Activated T-helper 17 cell treated with anti-CD3 and anti-CD28 coated beads, Interleukin-2, amount 50 U/mL, for 72 hours (primary cell): ENCODE data around the gene ZMYND15. TPM values are rescaled to one million over a fixed set of nuclear protein-coding genes. Genes with fewer than 3 reads are reported as not detected.
A peak's percentile ranks its signal among the peaks of the same experiment; 100 is the strongest.

Experiments used
- ATAC-seq: fragments of 150-1000 bp; cut with Tn5 transposase; replicated peaks from 2 replicates; pipeline ENCODE4 v1.10.0; 2021; ENCODE audit warnings: mild to moderate bottlenecking, moderate library complexity
- H3K27ac Mint-ChIP-seq: one replicate; pipeline ENCODE4 v1.8.0; 2022; ENCODE audit warnings: mixed read lengths
- H3K27me3 Mint-ChIP-seq: one replicate; pipeline ENCODE4 v1.8.0; 2022; ENCODE audit warnings: mixed read lengths
- H3K36me3 Mint-ChIP-seq: one replicate; pipeline ENCODE4 v1.8.0; 2022; ENCODE audit warnings: low read depth, mild to moderate bottlenecking, mixed read lengths
- H3K4me1 Mint-ChIP-seq: one replicate; pipeline ENCODE4 v1.8.0; 2022; ENCODE audit warnings: mixed read lengths
- H3K4me3 Mint-ChIP-seq: one replicate; pipeline ENCODE4 v1.8.0; 2022; ENCODE audit warnings: mild to moderate bottlenecking, mixed read lengths
- H3K9me3 Mint-ChIP-seq: one replicate; pipeline ENCODE4 v1.8.0; 2022; ENCODE audit warnings: mixed read lengths
- total RNA-seq, 2 donors: library from RNA; stranded (reverse); gene quantifications; one replicate each; pipeline ENCODE4 v1.2.3, GENCODE V29; 2022

ZMYND15 gene
- total RNA-seq, 2 donors from 2014 or later: 0.42 TPM; not detected in 1

GRCh38 chr17:4721203-4722135 lies 18.2 kb upstream of the ZMYND15 start:
- ATAC-seq: peak; percentile 73
- Mint-ChIP-seq H3K4me1 (peaks cover 5% of the 10 kb centered on the region), H3K27me3 (no peaks in the 10 kb centered on the region), H3K36me3 (peaks cover 56% of the 10 kb centered on the region), H3K4me3 (no peak overlapping the region), H3K9me3 (no peaks in the 10 kb centered on the region), H3K27ac (peak overlapping the region; percentile 61)

GRCh38 chr17:4722678-4723240 lies 16.9 kb upstream of the ZMYND15 start:
- ATAC-seq: no peak
- no peaks in the 10 kb centered on the region for H3K9me3 Mint-ChIP-seq
- H3K27ac Mint-ChIP-seq: no peak overlapping the region
- no peak overlapping the region for H3K4me3 Mint-ChIP-seq
- H3K27me3 Mint-ChIP-seq: no peaks in the 10 kb centered on the region
- peaks cover 8% of the 10 kb centered on the region for H3K4me1 Mint-ChIP-seq
- peaks cover 43% of the 10 kb centered on the region for H3K36me3 Mint-ChIP-seq

- no peaks in the 10 kb centered on the region for H3K27me3 Mint-ChIP-seq
These were observed 15.0 kb upstream of the ZMYND15 start for GRCh38 chr17:4724650-4725049.

GRCh38 chr17:4725646-4726310 lies 13.9 kb upstream of the ZMYND15 start:
- Mint-ChIP-seq H3K27ac (peak overlapping the region; percentile 5), H3K36me3 (peaks cover 13% of the 10 kb centered on the region), H3K27me3 (no peaks in the 10 kb centered on the region), H3K4me1 (peaks cover 17% of the 10 kb centered on the region), H3K9me3 (no peaks in the 10 kb centered on the region), H3K4me3 (no peak overlapping the region)
- no peak for ATAC-seq

More at GRCh38 chr17:4724650-4725049, 15.0 kb upstream of the ZMYND15 start:
- peaks cover 12% of the 10 kb centered on the region for H3K4me1 Mint-ChIP-seq
- H3K36me3 Mint-ChIP-seq: peaks cover 24% of the 10 kb centered on the region
- no peak overlapping the region for H3K4me3 Mint-ChIP-seq
- H3K27ac Mint-ChIP-seq: no peak overlapping the region
- ATAC-seq: no peak
- H3K9me3 Mint-ChIP-seq: no peaks in the 10 kb centered on the region

GRCh38 chr17:4728124-4728523 lies 11.5 kb upstream of the ZMYND15 start:
- H3K36me3 Mint-ChIP-seq: peaks cover 13% of the 10 kb centered on the region
- ATAC-seq: peak; percentile 63
- H3K27me3 Mint-ChIP-seq: no peaks in the 10 kb centered on the region
- no peaks in the 10 kb centered on the region for H3K9me3 Mint-ChIP-seq
- peak overlapping the region; percentile 72 for H3K27ac Mint-ChIP-seq
- peak overlapping the region; percentile 61 for H3K4me3 Mint-ChIP-seq
- peaks cover 17% of the 10 kb centered on the region for H3K4me1 Mint-ChIP-seq

GRCh38 chr17:4733073-4733531 lies 6.5 kb upstream of the ZMYND15 start:
- no peak for ATAC-seq
- Mint-ChIP-seq H3K4me1 (peaks cover 15% of the 10 kb centered on the region), H3K27ac (peak overlapping the region; percentile 75), H3K9me3 (no peaks in the 10 kb centered on the region), H3K4me3 (peak overlapping the region; percentile 95), H3K36me3 (peaks cover 19% of the 10 kb centered on the region), H3K27me3 (no peaks in the 10 kb centered on the region)

- H3K36me3 Mint-ChIP-seq: peaks cover 19% of the 10 kb centered on the region
- H3K4me1 Mint-ChIP-seq: peaks cover 21% of the 10 kb centered on the region
- no peaks in the 10 kb centered on the region for H3K9me3 Mint-ChIP-seq
- no peak overlapping the region for H3K4me3 Mint-ChIP-seq
- H3K27me3 Mint-ChIP-seq: peaks cover under 1% of the 10 kb centered on the region
- no peak overlapping the region for H3K27ac Mint-ChIP-seq
- no peak for ATAC-seq
These were observed 4.7 kb upstream of the ZMYND15 start for GRCh38 chr17:4734857-4735475.

GRCh38 chr17:4735876-4736651 lies 3.6 kb upstream of the ZMYND15 start:
- Mint-ChIP-seq H3K36me3 (peaks cover 18% of the 10 kb centered on the region), H3K27me3 (peaks cover 8% of the 10 kb centered on the region), H3K9me3 (no peaks in the 10 kb centered on the region), H3K4me3 (no peak overlapping the region), H3K27ac (peak overlapping the region; percentile 3), H3K4me1 (peaks cover 22% of the 10 kb centered on the region)
- no peak for ATAC-seq

GRCh38 chr17:4738136-4739121 lies 1.2 kb upstream of the ZMYND15 start:
- peaks cover 22% of the 10 kb centered on the region for H3K4me1 Mint-ChIP-seq
- H3K27me3 Mint-ChIP-seq: peaks cover 10% of the 10 kb centered on the region
- ATAC-seq: peak; percentile 18
- H3K9me3 Mint-ChIP-seq: no peaks in the 10 kb centered on the region
- H3K27ac Mint-ChIP-seq: peak overlapping the region; percentile 68
- peaks cover 3% of the 10 kb centered on the region for H3K36me3 Mint-ChIP-seq
- peak overlapping the region; percentile 85 for H3K4me3 Mint-ChIP-seq

GRCh38 chr17:4740025-4740351 lies 355 bp downstream of the ZMYND15 start:
- peaks cover 18% of the 10 kb centered on the region for H3K4me1 Mint-ChIP-seq
- H3K27me3 Mint-ChIP-seq: peaks cover 10% of the 10 kb centered on the region
- H3K4me3 Mint-ChIP-seq: peak overlapping the region; percentile 79
- ATAC-seq: no peak
- no peaks in the 10 kb centered on the region for H3K9me3 Mint-ChIP-seq
- peak overlapping the region; percentile 60 for H3K27ac Mint-ChIP-seq
- H3K36me3 Mint-ChIP-seq: no peaks in the 10 kb centered on the region

GRCh38 chr17:4740584-4740983 lies 951 bp downstream of the ZMYND15 start:
- Mint-ChIP-seq H3K4me3 (peak overlapping the region; percentile 79), H3K27ac (peak overlapping the region; percentile 60), H3K9me3 (no peaks in the 10 kb centered on the region), H3K27me3 (peaks cover 10% of the 10 kb centered on the region), H3K36me3 (no peaks in the 10 kb centered on the region), H3K4me1 (peaks cover 18% of the 10 kb centered on the region)
- ATAC-seq: no peak

GRCh38 chr17:4741544-4741943 lies 1.9 kb downstream of the ZMYND15 start:
- Mint-ChIP-seq H3K9me3 (no peaks in the 10 kb centered on the region), H3K27me3 (peaks cover 10% of the 10 kb centered on the region), H3K4me3 (no peak overlapping the region), H3K36me3 (no peaks in the 10 kb centered on the region), H3K4me1 (peaks cover 12% of the 10 kb centered on the region), H3K27ac (no peak overlapping the region)
- no peak for ATAC-seq

- H3K4me1 Mint-ChIP-seq: peaks cover 12% of the 10 kb centered on the region
- H3K27me3 Mint-ChIP-seq: peaks cover 10% of the 10 kb centered on the region
- no peaks in the 10 kb centered on the region for H3K9me3 Mint-ChIP-seq
- H3K27ac Mint-ChIP-seq: no peak overlapping the region
- no peak for ATAC-seq
- no peak overlapping the region for H3K4me3 Mint-ChIP-seq
- no peaks in the 10 kb centered on the region for H3K36me3 Mint-ChIP-seq
These were observed 2.5 kb downstream of the ZMYND15 start for GRCh38 chr17:4742133-4742532.
